ENCODE results near the gene SUGCT.
"Not testable (repeated sequence)": the region's sequence is repeated elsewhere in the genome, so short reads cannot be mapped to it uniquely, and the experiment has no call there.

DNA sequence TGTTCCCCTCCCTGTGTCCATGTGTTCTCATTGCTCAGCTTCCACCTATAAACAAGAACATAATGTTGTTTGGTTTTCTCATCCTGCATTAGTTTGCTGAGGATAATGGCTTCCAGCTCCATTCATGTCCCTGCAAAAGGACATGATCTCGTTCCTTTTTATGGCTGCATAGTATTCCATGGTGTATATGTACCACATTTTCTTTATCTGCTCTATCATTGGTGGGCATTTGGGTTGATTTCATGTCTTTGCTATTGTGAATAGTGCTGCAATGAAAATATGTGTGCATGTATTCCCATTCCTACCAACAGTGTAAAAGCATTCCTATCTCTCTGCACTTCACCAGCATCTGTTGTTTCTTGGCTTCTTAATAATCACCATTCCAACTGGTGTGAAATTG, 516.1 kb downstream of the SUGCT start:
- TF ChIP-seq, protein P1, sequence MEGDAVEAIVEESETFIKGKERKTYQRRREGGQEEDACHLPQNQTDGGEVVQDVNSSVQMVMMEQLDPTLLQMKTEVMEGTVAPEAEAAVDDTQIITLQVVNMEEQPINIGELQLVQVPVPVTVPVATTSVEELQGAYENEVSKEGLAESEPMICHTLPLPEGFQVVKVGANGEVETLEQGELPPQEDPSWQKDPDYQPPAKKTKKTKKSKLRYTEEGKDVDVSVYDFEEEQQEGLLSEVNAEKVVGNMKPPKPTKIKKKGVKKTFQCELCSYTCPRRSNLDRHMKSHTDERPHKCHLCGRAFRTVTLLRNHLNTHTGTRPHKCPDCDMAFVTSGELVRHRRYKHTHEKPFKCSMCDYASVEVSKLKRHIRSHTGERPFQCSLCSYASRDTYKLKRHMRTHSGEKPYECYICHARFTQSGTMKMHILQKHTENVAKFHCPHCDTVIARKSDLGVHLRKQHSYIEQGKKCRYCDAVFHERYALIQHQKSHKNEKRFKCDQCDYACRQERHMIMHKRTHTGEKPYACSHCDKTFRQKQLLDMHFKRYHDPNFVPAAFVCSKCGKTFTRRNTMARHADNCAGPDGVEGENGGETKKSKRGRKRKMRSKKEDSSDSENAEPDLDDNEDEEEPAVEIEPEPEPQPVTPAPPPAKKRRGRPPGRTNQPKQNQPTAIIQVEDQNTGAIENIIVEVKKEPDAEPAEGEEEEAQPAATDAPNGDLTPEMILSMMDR (IDR thresholded peaks at IDR 0.05): not testable (repeated sequence)
- TF ChIP-seq POLR2A (IDR thresholded peaks at IDR 0.05): not testable (repeated sequence)
